ENCODE results near the gene DELE1. TPM values are rescaled to one million over a fixed set of nuclear protein-coding genes. Genes with fewer than 3 reads are reported as not detected.
"Not testable (repeated sequence)": the region's sequence is repeated elsewhere in the genome, so short reads cannot be mapped to it uniquely, and the experiment has no call there.

The DELE1 gene
- polyA plus RNA-seq, 1 donor = 91.3 TPM

DNA sequence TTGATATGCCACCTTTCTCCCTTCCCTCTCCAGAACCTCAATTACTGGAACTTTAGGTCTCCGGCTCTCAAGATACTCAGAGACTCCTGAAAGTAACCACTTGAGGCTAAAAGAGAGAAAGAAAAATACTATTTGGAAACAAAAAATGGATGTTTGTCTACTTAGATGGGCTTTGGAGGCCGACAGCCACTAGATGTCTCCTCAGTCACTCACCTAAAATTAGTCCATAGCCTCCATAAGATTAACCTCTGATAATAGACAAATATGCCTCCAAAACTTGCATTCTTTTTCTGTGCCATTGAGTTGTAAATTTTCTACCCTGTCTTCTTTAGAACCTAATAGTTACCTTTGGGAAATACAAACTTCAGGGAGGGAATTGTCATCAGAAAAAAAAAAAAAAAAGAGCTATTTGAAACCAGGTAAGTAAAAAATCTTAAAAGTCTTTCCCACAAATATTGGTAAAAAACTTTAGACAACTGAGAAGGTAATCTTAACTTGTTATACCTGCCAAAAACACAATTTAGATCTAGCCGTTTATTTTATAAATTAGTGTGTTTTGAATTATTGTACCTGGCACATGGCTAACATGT lies 34.3 kb upstream of the DELE1 start:
- DNase-seq = no peak

DNA sequence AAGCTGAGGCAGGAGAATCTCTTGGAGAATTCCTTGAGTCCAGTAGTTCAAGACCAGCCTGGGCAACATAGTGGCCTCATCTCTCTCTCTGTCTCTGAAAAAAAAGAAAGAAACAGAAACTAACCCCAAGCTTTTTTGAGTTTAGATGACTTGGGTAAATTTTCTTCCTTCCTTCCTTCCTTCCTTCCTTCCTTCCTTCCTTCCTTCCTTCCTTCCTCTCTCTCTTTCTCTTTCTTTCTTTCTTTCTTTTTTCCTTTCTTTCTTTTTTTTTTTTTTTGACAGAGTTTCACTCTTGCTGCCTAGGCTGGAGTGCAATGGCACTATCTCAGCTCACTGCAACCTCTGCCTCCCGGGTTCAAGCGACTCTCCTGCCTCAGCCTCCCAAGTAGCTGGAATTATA lies 33.2 kb upstream of the DELE1 start:
- DNase-seq = not testable (repeated sequence)

DNA sequence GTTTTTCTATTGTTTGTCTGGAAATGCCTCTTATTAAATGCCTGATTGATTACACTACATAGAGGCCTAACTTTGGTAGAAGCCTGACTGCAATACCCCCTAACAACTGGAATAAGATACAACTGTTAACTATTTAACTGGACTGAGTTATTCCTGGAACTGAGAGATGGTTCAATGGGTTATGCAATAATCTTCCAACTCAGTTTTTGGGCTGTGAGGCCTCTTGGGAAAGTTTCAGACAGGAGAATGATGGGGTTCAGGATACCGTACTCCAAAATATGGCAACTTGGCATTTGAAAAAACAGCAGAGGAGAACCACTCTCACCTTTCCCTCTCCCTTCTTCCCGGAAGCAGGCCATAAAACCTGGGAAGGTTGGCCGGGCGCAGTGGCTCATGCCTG lies 26.2 kb upstream of the DELE1 start:
- no peak for DNase-seq

DNA sequence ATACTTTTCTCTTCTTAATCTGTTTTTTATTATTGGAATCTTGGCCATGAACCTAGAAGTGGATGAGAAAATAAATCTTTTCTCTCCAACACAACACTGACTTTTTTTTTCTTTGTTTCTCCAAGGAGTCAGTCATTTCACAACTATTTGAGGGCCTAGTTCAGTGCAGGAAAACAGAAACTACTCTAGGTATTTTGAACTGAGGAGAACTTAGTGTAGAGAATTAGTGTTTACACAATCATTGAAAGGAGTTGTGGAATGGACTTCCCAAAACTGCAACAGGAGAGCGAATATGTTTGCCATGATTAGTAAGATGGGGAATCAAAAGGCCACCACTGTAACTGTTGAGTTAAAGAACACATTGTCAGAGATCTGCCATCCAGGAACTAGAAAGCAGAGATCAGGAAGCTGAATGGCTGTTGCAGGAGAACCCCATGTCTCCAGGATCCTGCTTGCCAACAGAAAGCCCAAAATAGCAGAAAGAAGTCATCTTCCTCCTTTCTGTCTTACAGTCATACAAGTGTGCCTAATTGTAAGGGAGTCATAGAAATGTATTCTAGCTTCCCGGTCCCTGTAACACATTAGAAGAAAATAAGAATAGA lies 25.1 kb upstream of the DELE1 start:
- DNase-seq = no peak

DNA sequence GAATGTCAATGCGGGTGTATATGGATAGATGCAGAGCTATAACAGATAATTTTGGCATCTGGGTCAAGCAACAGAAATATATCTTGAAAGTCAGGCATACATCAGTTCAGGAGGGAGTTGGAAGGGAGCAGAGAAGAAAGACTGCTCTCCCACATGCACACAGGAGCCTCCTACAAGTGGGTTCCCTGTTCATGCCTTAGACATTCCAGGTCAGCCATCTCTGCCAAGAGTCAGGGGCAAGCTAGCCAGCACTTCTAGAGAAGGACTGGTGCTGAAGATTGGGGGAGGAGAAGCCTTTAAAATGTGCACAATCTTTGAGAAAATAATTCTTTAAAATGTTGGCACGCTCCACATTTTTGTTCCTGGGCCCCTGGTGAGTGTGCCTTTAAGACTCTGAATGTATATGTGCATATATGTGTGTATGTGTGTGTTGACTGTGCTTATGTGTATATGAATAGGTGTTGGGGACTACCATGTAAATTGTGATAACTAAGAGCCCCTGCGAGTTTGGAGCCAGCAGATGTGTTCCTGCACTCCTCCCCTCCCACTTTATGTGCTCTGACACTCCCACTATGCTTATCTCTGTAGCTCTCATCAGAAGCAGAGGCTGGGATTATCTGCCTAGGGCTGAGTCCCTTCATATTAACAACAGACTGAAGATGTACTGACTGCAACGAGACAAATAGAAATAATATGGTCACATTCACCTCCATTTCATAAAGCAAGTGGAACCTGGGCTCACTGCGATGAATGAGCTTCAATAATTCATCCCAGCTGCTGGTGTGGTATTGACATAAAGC lies 21.5 kb upstream of the DELE1 start:
- DNase-seq = no peak

DNA sequence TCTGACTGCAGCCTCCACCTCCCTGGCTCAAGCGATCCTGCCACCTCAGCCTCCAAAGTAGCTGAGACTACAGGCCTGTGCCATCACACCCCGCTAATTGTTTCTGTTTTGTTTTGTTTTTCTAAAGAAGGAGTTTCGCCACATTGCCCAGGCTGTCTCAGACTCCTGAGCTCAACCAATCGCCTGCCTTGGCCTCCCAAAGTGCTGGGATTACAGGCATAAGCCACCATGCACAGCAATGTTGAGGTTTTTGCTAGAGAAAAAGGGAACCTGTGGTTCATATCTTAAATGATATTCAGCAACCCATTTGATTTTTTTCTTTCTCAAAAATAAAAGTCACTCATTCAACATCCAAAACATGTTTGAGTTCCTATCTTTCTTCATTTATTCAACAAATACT lies 20.4 kb upstream of the DELE1 start:
- no peak for DNase-seq

DNA sequence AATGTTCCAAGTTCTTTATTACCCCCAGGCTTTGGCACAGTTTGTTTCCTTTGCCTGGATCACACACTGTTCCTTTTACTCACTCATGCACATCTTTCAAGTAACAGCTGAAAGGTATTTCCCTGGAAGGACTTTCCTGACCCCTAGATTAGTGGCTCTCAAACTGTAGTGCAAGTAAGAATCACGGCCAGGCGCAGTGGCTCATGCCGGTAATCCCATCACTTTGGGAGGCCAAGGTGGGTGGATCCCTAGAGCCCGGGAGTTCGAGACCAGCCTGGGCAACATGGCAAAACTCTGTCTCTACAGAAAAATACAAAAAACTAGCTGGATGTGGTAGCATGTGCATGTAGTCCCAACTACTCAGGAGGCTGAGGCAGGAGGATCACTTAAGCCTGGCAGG lies 19.1 kb upstream of the DELE1 start:
- DNase-seq = no peak

DNA sequence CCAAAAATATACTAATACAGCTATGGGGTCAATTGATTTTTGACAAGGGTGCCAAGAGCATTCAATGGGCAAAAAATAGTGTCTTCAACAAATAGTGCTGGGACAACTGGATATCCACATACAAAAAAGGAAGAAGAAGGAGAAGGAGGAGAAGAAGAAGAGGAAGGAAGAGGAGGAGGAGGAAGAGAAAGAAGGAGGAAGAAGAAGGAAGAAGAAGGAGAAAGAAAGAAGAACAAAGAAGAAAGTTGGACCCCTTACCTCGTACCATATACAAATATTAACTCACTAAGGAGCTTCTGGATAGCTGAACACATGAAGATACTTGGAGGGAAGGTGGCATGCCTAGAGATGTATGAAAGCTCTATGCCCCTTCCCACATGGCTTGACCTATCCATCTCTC lies 17.2 kb upstream of the DELE1 start:
- DNase-seq = no peak

DNA sequence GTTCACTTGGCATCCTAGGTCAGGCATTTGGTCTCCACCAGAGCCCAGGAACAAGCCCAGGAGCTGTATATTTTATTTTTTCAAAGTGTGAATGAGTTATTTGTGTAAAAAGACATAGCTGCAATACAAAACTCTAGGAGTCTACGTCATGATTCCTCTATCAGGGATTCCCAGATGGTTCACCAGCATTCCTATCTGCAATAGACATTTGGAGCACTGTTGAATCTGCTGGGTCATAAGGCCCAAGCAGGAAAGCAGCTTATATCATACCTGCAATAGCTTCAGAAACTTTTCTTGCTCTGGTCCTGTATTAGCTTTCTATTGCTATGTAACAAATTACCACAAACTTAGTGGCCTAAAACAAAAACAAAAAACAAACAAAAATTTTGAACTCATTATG lies 16.7 kb upstream of the DELE1 start:
- no peak for DNase-seq

DNA sequence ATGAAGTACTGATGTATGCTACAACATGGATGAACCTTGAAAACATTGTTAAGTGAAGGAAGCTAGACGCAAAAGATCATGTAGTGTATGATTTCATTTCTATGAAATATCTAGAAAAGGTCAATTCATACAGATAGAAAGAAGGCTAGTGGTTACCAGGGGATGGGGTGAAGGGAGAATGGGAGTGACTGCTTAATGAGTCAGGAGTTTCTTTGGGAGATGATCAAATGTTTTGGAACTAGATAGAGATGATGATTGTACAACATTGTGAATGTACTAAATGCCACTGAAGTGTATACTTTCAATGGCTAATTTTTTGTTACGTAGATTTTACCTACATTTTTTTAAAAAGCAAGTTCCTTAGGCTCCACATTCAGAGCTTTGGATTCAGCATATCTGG lies 14.9 kb upstream of the DELE1 start:
- DNase-seq = no peak

DNA sequence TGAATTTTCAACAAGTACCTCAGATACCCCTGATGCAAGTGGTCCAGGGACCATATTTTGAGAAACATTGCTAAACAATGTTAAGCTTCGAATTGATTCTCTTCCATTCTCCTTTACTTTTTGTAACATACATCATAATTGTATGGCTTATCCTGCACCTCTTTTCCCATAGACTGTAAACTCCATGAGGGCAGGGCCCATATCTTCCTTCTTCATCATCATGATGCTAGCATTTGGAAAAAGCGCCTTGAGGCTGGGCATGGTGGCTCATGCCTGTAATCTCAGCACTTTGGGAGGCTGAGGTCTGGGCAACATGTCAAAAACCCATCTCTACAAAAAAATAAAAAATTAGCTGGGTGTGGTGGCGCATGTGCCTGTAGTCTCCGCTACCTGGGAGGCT lies 14.5 kb upstream of the DELE1 start:
- no peak for DNase-seq

DNA sequence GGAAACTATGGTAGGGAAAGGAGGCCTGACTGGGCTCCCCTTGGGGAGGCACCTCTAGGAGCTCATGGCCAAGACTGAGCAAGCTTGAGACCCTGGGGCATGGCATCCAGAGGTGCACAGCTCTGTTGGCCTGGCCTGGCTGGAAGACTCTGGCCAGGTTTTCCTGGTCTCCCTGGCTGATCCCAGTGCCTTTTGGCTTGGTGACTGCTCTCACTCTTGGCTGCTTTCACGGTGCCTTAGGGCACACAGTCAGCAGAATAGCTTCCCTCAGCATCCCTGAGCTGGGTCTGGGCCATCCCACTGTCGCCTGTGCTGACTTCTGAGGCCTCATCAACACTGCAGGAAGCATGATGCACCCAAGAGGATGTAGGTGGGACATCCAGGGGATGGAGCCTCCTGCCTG lies 13.4 kb upstream of the DELE1 start:
- no peak for DNase-seq

DNA sequence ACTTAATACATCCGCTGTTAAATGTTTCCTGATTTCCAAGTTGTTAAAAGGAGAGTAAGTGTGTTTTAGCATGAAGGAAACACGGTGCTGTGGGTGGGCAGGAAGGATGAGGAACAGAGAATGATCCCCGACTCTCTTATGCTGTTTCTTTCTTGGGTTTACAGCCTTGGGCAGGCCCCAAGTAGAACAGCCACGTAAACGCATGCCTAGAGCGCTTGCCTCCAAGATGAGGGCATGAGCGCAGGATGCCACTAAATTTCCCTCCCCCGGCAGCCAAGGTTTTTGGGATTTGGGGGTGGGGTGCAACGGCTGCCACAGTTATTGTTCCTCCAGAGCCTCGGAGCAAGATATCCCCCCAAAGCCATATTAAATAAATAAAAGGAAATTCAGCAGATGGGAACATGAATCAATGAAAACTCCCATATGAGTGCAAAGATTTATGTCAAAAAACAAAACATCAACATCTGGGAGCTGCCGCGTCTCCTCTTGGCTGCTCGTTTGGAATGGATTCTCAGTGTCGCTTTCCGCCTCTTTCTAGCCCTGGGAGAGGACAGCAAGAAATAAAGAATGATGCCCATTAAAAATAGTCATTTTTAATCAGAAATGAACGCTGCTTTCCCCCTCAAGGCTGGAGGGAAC lies 10.0 kb upstream of the DELE1 start:
- DNase-seq = no peak

DNA sequence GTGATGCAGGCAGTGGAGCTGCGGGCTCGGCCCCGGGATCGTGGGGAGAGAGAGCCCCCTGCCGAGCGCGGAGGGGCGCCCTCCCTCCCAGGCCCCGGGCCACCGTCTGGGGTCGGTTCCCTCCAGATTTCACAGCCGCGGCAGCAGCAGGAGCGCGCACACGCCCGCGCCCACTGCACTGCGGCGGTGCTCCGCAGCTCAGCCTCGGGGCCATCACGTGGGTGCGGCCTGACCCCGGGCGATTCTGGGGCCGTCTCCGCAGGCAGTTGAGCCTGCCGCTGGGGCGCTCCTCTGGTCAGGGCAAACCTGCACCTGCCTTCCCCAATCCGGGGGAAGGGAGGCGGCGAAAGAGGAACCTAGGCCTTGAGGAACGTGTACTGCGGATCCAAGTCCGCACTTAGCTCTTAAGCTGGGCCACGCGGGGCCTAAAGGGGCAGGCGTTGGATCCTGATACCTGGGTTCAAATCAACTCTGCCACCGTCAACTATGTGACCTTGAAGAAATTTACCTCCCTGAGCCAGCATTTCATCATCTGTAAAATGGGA lies 9.4 kb upstream of the DELE1 start:
- peak; percentile 48 for DNase-seq

DNA sequence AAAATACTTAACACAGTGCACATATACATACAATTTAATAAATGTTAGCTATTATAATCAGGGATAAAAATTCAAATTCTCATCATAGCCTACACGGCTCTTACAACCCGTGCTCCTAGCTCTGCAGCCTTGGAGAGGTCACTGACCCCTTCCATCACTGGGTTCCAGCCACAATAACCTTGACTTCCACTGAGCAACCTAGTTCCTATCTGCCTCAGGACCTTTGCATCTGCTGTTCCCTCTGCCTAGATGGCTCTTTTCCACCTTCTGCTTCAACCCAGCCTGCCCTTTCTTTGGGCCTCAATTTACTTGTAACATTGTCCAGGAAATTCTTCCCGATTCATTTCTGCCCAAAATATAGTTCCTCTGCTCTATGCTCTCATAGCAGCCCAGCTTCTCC lies 8.9 kb upstream of the DELE1 start:
- DNase-seq = no peak

DNA sequence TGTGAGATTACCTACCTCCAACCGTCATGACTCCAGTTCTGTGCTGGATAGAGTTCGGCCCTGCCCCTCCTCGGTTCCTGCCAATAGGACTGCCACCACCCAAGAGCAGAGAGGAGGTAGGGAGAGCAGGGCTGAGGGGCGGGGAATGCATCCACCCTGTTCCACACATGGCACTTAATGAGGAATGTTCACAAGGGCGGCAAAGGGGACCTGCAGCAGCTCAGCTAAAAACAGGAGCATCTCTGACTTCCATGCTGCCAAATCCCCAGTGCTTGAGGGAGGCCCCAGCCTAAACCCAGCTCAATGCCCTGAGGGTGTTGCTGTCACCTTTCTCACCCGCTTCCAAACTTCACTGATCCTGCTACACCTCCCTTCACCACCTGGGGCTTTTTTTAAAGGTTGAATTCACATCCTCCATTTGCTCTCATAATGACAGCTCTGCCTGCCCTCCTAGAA lies 7.8 kb upstream of the DELE1 start:
- no peak for DNase-seq

DNA sequence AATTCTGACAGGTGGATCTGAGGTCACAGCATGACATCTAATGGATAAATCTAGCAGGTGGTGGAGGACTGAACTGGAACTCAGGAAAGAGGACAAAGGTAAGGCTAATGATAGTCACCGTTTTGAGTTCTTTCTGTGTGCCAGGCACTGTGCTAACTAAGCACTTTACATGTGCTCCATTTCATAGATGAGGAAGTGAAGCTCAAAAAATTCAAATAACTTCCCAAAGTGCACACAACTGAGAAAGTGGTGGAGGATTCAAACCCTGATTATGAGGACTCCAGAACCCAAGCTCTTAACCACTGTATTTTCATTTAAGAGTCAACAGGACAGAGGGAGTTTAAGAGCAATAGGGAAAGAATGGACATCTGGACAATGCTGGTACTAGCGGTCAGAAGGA lies 7.1 kb upstream of the DELE1 start:
- no peak for DNase-seq

DNA sequence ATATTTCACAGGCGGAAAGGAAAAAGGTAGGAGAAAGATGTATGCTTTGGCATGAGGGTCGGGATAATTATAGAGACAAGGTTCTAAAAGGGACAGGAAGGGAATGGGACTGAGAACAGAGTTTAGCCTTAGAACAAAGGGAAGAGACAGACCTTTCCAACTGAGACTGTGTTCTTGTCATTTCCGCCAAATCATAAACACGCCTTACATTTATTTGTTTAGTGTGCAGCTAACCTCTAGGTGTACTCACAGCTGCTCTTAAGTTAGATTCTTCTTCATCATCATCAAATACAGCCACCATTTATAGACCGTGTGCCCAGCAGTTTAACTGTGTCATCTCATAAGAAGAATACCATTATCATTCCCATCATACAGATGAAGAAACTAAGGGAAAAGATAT lies 5.9 kb upstream of the DELE1 start:
- no peak for DNase-seq

DNA sequence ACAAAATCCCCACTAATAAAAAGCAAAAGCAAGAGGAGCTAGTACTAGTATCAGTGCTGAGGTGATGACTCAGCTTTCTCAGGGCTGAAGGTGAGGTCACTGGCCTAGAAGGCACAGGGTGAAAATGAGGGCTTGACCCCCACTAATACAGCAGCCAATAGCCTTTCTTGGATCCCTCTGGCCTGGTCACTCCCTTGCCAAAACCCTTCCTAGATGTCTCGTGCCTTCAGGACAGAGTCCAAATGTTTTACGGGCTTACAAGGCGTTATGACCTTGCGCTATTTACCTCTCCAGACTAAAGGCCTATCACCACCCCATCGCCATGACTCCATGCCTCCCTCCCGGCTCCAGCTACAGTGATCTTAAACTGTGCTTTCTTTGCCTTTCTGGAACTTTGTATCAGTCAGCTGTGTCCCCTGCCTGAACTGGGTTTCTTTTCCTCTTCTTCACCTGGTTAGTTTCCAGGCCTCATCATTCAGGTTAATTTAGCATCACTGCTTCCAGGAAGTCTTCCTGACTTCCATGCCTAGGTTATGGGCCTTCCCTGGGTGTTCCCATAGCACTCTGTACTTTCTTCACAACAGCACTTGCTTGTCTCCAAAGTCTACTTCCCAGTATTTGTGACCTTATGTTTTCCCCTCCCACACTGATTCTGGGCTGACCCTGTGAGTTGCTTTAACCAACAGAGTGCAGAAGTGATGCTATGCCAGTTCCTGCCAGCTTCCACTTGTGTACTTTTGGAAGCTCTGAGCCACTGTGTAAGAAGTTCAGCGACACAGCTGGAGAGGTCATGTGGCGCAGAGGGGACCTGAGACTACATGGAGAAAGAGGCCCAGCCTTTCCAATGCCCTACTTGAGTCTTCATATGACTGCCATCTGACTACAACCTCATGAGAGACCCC lies 4.2 kb upstream of the DELE1 start:
- DNase-seq = no peak

DNA sequence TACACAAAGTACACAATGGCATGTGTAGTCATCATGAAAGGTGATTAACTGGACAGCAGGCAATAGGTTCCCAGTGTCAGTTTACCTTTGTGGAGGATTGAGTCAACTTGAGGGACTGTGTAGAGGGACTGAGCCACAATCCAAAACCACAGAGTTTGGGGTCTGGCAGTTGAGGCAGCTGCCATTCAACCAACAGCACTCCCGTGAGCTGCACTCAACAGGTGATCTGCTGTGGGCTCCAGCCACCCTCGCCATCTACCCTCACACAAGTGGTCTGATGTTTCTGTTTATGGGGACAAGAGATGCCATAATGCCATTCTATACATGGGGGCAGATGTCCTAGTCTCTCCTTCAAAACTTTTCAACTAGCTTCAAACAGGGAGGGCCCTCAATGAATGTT lies 2.9 kb upstream of the DELE1 start:
- DNase-seq = no peak

DNA sequence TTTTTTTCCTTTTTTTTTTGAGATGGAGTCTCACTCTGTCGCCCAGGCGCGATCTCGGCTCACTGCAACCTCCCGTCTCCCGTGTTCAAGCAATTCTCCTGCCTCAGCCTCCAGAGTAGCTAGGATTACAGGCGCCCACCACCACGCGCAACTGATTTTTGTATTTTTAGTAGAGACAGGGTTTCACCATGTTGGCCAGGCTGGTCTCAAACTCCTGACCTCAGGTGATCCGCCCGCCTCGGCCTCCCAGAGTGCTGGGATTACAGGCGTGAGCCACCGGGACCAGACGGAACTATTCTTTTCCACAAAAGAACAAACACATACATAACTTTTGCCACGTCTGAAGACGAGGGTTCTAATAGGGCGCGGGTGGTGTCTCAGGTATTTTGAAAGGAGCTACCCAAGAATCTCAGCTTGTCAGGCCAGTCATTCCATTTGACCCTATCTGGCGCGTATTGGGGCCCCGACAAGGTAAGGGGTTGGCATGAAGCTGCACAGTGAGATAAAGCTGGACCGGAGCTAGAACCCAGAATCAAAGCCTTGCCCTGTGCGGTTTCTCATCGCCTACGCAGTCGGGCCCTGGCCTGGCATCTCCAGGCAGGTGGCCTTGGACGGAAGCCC lies 734 bp upstream of the DELE1 start:
- not testable (repeated sequence) for DNase-seq

DNA sequence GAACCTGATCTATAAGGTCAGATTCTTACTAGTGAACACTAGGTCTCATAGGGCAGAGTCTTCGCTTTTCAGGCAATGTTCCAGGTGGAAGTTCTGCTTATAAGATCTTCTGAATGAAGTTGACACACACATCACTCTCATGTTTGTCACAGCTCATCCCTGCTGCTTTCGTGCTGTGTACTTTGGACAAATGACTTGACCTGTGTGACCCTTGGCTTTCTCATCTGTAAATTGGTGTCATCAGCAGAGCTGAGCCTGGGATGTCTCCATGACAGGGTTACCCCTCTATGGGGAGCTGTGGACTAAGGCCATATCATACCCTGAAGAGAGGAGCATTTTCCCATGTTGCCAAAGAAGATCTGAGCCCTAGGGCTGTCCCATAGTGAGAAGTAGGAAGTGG lies 2.8 kb downstream of the DELE1 start:
- DNase-seq = no peak

Data from hindlimb muscle (tissue), 1 donor.